IPS DF 6.9 (cell line): ENCODE measurements around the gene MBOAT2.

Experiments
- DNase-seq: peaks from one replicate; pipeline ENCODE4 v3.0.0-alpha.2; 2013; ENCODE audit warnings: low read depth, low spot score
- H3K27ac ChIP-seq: one replicate; pipeline ENCODE4 v1.5.1; 2013; ENCODE audit warnings: low read length, control low read depth
- H3K27me3 ChIP-seq: 2 replicates; pipeline ENCODE4 v1.6.1; 2013; ENCODE audit warnings: mild to moderate bottlenecking, low read length; ENCODE audit not compliant: control insufficient read depth, insufficient read depth
- H3K36me3 ChIP-seq: 2 replicates; pipeline ENCODE4 v1.6.1; 2013; ENCODE audit warnings: low read length; ENCODE audit not compliant: control insufficient read depth, insufficient read depth
- H3K4me1 ChIP-seq: 2 replicates; pipeline ENCODE4 v1.6.1; 2013; ENCODE audit warnings: low read length; ENCODE audit not compliant: control insufficient read depth, insufficient read depth
- H3K4me3 ChIP-seq: 2 replicates; pipeline ENCODE4 v1.5.1; 2013; ENCODE audit warnings: mild to moderate bottlenecking, low read length
- H3K9me3 ChIP-seq: 2 replicates; pipeline ENCODE4 v1.6.1; 2013; ENCODE audit warnings: low read length, inconsistent platforms; ENCODE audit not compliant: control insufficient read depth, insufficient read depth
- WGBS: extraction: QIAGEN DNeasy Blood & Tissue Kit; methylation state at CpG from one replicate; pipeline ENCODE4 v1.1.7; 2013; ENCODE audit warnings: mixed read lengths, missing lambda C conversion rate; ENCODE audit not compliant: insufficient read length, insufficient coverage; 5-methylcytosine and 5-hydroxymethylcytosine counted together

MBOAT2 gene

DNA sequence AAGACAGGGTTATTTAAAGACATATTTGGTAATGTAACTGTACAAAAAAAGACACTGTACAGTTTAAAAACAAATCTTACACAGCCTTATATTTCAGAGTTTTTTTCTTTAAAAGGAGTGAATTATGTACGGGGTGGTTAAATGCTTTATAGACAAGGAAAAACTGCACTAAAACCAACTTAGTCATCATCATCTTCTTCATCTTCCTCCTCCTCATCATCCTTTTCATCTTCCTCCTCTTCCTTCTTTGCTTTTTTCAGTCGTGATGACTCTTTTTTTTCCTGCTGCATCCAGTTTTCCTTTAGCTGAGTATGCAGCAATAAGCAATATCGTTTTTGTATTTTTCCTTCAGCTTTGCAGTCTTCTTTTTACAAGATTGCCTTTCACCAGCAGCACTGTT lies 14.6 kb upstream of the MBOAT2 start:
- Histone ChIP-seq H3K36me3 (no peaks in the 10 kb centered on the region), H3K27me3 (no peaks in the 10 kb centered on the region), H3K4me1 (no peaks in the 10 kb centered on the region), H3K4me3 (no peak overlapping the region), H3K27ac (no peak overlapping the region), H3K9me3 (no peaks in the 10 kb centered on the region)
- WGBS, result 100% methylated on average over 1 of the region's 3 CpGs
- no peak for DNase-seq

GRCh38 chr2:9017411-9017810 lies 13.9 kb upstream of the MBOAT2 start:
- Histone ChIP-seq H3K4me1 (no peaks in the 10 kb centered on the region), H3K4me3 (no peak overlapping the region), H3K36me3 (no peaks in the 10 kb centered on the region), H3K27me3 (no peaks in the 10 kb centered on the region), H3K27ac (no peak overlapping the region), H3K9me3 (no peaks in the 10 kb centered on the region)
- no peak for DNase-seq
- no CpG with 5 or more reads among the region's 6 CpGs for WGBS

GRCh38 chr2:9015998-9016397 lies 12.5 kb upstream of the MBOAT2 start:
- H3K27ac ChIP-seq, result no peak overlapping the region

GRCh38 chr2:9013403-9013802 lies 9.9 kb upstream of the MBOAT2 start:
- H3K9me3 ChIP-seq, result no peaks in the 10 kb centered on the region
- no peaks in the 10 kb centered on the region for H3K27me3 ChIP-seq
- WGBS, result no CpG with 5 or more reads among the region's 1 CpG
- no peak overlapping the region for H3K4me3 ChIP-seq
- no peaks in the 10 kb centered on the region for H3K4me1 ChIP-seq
- H3K36me3 ChIP-seq, result no peaks in the 10 kb centered on the region
- DNase-seq, result no peak
- no peak overlapping the region for H3K27ac ChIP-seq

More at GRCh38 chr2:9015998-9016397, 12.5 kb upstream of the MBOAT2 start:
- DNase-seq, result no peak
- Histone ChIP-seq H3K36me3 (no peaks in the 10 kb centered on the region), H3K4me3 (no peak overlapping the region), H3K9me3 (no peaks in the 10 kb centered on the region), H3K4me1 (no peaks in the 10 kb centered on the region), H3K27me3 (no peaks in the 10 kb centered on the region)
- no CpG with 5 or more reads among the region's 3 CpGs for WGBS

- no peak for DNase-seq
- H3K27me3 ChIP-seq, result no peaks in the 10 kb centered on the region
- no peaks in the 10 kb centered on the region for H3K4me1 ChIP-seq
- H3K4me3 ChIP-seq, result no peak overlapping the region
- H3K9me3 ChIP-seq, result no peaks in the 10 kb centered on the region
- H3K27ac ChIP-seq, result no peak overlapping the region
- no peaks in the 10 kb centered on the region for H3K36me3 ChIP-seq
- no CpG with 5 or more reads among the region's 1 CpG for WGBS
Measured at GRCh38 chr2:9010866-9011265, 7.4 kb upstream of the MBOAT2 start.

GRCh38 chr2:9008951-9009664 lies 5.6 kb upstream of the MBOAT2 start:
- no peak for DNase-seq
- Histone ChIP-seq H3K9me3 (no peaks in the 10 kb centered on the region; the same call in 1 of the 2 replicates), H3K4me1 (no peaks in the 10 kb centered on the region), H3K4me3 (no peak overlapping the region), H3K27ac (no peak overlapping the region), H3K27me3 (no peaks in the 10 kb centered on the region), H3K36me3 (no peaks in the 10 kb centered on the region)
- no CpG with 5 or more reads among the region's 1 CpG for WGBS

DNA sequence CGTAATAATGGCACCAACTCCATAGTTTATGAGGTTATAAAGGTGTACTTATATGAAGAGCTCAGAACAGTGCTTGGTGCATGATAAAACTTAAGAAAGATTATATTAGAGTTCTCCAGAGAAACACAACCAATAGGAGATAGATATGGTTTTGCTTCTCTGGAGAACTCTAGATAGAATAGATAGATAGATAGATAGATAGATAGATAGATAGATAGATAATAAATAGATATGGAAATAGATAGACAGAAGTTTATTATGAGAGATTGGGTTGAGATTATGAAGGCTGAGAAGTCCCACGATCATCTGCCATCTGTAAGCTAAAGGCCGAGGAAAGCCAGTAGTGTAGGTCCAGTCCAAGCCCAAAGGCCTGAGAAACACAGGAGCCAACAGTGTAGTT lies 2.9 kb upstream of the MBOAT2 start:
- no peak for DNase-seq
- WGBS, result no CpG with 5 or more reads among the region's 3 CpGs

GRCh38 chr2:9004338-9005204 lies 1.1 kb upstream of the MBOAT2 start:
- no peaks in the 10 kb centered on the region for H3K36me3 ChIP-seq

More for the DNA sequence above, 2.9 kb upstream of the MBOAT2 start:
- no peaks in the 10 kb centered on the region for H3K4me1 ChIP-seq
- no peaks in the 10 kb centered on the region for H3K27me3 ChIP-seq
- H3K36me3 ChIP-seq, result no peaks in the 10 kb centered on the region
- H3K4me3 ChIP-seq, result no peak overlapping the region
- no peak overlapping the region for H3K27ac ChIP-seq
- H3K9me3 ChIP-seq, result no peaks in the 10 kb centered on the region; the same call in 1 of the 2 replicates

GRCh38 chr2:9003366-9003615 lies 193 bp downstream of the MBOAT2 start:
- no peaks in the 10 kb centered on the region; the same call in 1 of the 2 replicates for H3K9me3 ChIP-seq
- DNase-seq, result no peak
- H3K36me3 ChIP-seq, result no peaks in the 10 kb centered on the region
- no peaks in the 10 kb centered on the region for H3K27me3 ChIP-seq
- H3K27ac ChIP-seq, result no peak overlapping the region
- WGBS, result no CpG with 5 or more reads among the region's 25 CpGs
- peak overlapping the region; percentile 88 for H3K4me3 ChIP-seq
- H3K4me1 ChIP-seq, result no peaks in the 10 kb centered on the region

More at GRCh38 chr2:9004338-9005204, 1.1 kb upstream of the MBOAT2 start:
- no CpG with 5 or more reads among the region's 25 CpGs for WGBS
- no peaks in the 10 kb centered on the region; the same call in 1 of the 2 replicates for H3K9me3 ChIP-seq
- no peaks in the 10 kb centered on the region for H3K4me1 ChIP-seq
- no peak for DNase-seq
- no peaks in the 10 kb centered on the region for H3K27me3 ChIP-seq
- H3K27ac ChIP-seq, result no peak overlapping the region
- peak overlapping the region; percentile 88; the same call in 1 of the 2 replicates for H3K4me3 ChIP-seq

GRCh38 chr2:9002637-9003365 lies 683 bp downstream of the MBOAT2 start:
- DNase-seq, result no peak
- H3K9me3 ChIP-seq, result no peaks in the 10 kb centered on the region; the same call in 1 of the 2 replicates
- H3K4me3 ChIP-seq, result peak overlapping the region; percentile 88
- H3K36me3 ChIP-seq, result no peaks in the 10 kb centered on the region
- no peak overlapping the region for H3K27ac ChIP-seq
- no CpG with 5 or more reads among the region's 44 CpGs for WGBS
- no peaks in the 10 kb centered on the region for H3K27me3 ChIP-seq
- H3K4me1 ChIP-seq, result no peaks in the 10 kb centered on the region
